AG04449 (cell line): ENCODE results near the gene BMP6.

Experiments used
- CTCF ChIA-PET: fragments of 350-600 bp; formaldehyde crosslinking; extraction: SDS; loops from one replicate; lab custom pipeline; 2021; ENCODE audit warnings: antibody characterized with exemption; lab: Yijun Ruan, JAX
- POLR2A ChIA-PET: fragments of 400-600, 350-600 bp; formaldehyde crosslinking; extraction: SDS; loops from one replicate; lab custom pipeline; 2020; ENCODE audit warnings: antibody characterized with exemption, inconsistent platforms; lab: Yijun Ruan, JAX
- DNase-seq: peaks from one replicate; pipeline ENCODE4 v3.0.0-alpha.2; 2010; ENCODE audit warnings: low read depth, low spot score
- H3K4me3 ChIP-seq: 2 replicates; pipeline ENCODE4 v1.5.1; 2011; ENCODE audit warnings: low read depth, mild to moderate bottlenecking, control low read depth, low read length
- TF ChIP-seq, protein P1 (sequence below): IDR thresholded peaks from one replicate; pipeline ENCODE4 v1.5.1; 2011; ENCODE audit warnings: mild to moderate bottlenecking, moderate library complexity, low read length, control low read depth, inconsistent platforms; ENCODE audit not compliant: insufficient read depth; ENCODE audit errors: missing control alignments

BMP6 gene

DNA sequence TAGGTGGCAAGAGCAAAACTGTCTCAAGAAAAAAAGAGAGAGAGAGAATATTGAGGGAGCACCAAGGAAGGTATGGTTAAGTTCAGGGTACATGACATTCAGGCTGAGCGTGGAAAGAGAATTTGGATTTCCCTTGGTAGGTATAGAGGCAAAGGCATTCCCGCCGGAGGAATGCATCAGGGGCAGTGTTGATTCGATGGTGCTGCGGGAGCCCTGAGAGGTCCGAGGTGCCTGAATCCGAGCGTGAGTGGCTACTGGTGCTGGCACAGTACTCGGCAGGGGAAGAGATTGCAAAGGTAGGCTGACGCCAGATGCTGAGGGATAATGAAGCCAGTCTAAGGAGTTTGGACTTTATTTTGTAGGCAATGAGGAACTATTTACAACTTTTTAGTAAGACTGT is 20.0 kb downstream of the BMP6 start:
- CTCF ChIA-PET: no interaction called here
- H3K4me3 ChIP-seq: no peak overlapping the region
- no peak for DNase-seq
- POLR2A ChIA-PET: no interaction called here
- TF ChIP-seq, protein P1, sequence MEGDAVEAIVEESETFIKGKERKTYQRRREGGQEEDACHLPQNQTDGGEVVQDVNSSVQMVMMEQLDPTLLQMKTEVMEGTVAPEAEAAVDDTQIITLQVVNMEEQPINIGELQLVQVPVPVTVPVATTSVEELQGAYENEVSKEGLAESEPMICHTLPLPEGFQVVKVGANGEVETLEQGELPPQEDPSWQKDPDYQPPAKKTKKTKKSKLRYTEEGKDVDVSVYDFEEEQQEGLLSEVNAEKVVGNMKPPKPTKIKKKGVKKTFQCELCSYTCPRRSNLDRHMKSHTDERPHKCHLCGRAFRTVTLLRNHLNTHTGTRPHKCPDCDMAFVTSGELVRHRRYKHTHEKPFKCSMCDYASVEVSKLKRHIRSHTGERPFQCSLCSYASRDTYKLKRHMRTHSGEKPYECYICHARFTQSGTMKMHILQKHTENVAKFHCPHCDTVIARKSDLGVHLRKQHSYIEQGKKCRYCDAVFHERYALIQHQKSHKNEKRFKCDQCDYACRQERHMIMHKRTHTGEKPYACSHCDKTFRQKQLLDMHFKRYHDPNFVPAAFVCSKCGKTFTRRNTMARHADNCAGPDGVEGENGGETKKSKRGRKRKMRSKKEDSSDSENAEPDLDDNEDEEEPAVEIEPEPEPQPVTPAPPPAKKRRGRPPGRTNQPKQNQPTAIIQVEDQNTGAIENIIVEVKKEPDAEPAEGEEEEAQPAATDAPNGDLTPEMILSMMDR: no peak

DNA sequence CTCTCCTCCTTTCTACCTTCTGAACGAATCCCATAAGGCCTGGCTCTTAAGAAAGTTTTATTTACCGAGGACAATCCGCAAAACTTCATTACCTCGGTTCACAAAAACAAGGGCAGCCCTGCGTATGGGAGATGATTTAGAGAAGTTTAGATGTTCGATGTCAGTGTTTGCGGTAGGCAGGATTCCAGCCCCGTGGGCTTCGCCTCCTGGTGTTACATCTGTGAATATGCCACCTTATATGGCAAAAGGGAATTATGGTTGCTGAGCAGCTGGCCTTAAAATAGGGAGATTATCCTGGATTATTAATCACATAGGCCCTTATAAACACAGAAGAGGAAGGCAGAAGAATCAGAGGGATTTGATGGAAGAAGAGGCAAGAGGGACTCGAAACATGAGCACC is 21.1 kb downstream of the BMP6 start:
- no peak overlapping the region for H3K4me3 ChIP-seq
- ChIA-PET CTCF (interaction anchor here (1.9 kb wide), 1 partner anchor 24 kb away, joined by 9 read pairs; no protein-coding TSS in a partner anchor), POLR2A (no interaction called here)
- TF ChIP-seq, protein P1: no peak
- no peak for DNase-seq

DNA sequence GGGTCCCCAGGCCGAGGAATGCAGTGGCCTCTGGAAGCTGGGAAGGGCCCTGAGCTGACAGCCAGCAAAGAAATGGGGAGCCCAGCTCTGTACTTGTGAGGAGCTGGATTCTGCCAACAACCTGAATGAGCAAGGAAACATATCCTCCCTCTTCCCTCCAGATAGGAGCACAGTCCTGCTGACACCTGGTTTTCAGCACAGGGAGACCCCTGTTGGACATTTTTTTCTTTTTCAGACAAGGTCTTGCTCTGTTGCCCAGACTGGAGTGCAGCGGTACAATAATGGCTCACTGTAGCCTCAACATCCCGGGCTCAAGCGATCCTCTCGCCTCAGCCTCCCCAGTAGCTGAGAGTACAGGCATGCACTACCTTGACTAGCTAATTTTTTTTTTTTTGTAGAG is 21.5 kb downstream of the BMP6 start:
- POLR2A ChIA-PET: no interaction called here
- CTCF ChIA-PET: interaction anchor here (1.1 to 1.9 kb wide), 2 partner anchors 15 to 24 kb away, joined by 3 to 9 read pairs; no protein-coding TSS in a partner anchor
- TF ChIP-seq, protein P1: no peak
- no peak overlapping the region for H3K4me3 ChIP-seq
- no peak for DNase-seq

DNA sequence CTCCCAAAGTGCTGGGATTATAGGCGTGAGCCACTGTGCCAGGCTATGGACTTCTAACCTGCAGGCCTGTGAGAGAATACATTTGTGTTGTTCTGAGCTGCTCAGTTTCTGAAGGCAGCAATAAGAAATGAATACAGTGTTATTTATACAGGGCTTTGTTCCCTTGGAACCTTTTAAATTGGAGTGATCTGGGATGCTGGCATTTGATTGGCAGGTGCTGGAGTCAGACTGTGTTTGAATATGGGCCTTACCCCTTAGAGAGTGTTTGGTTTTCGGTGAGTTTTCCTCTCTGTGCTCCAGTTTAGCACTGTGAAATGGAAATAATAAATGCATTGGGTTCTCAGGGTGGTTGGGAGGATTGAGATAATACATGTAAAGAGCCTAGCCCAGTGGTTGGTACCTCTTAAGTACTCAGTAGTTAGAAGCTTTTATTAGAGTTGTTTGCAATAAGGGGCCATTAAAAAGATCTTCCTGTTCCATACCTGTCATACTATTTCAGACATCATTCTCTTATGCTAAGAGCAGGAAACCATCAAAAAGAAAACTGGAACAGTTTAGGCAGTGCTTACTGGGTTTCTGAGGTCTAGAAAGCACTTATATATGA is 22.1 kb downstream of the BMP6 start:
- no peak overlapping the region for H3K4me3 ChIP-seq
- ChIA-PET CTCF (interaction anchor here (1.1 to 1.9 kb wide), 2 partner anchors 15 to 25 kb away, joined by 3 to 9 read pairs; no protein-coding TSS in a partner anchor), POLR2A (no interaction called here)
- TF ChIP-seq, protein P1: no peak
- no peak for DNase-seq

DNA sequence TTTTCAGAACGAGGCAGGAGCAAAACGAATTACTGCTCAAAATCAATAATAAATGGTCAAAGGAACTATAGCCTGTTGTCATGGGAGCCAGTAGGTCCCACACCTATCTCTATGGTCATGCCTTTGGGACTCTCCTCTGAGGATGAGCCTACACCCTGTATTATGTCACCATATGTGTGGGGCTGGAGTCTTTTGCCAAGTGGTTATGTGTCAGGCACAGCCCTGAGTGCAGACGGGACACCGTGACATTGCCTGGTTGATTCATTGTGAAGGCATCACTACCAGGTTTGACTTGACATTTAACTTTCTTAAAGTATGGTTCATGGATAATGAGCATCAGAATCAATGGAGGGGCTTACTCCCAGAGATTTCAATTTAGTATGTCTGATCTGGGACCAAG is 23.6 kb downstream of the BMP6 start:
- no peak for DNase-seq
- ChIA-PET CTCF (no interaction called here), POLR2A (no interaction called here)
- no peak overlapping the region for H3K4me3 ChIP-seq
- TF ChIP-seq, protein P1: no peak

DNA sequence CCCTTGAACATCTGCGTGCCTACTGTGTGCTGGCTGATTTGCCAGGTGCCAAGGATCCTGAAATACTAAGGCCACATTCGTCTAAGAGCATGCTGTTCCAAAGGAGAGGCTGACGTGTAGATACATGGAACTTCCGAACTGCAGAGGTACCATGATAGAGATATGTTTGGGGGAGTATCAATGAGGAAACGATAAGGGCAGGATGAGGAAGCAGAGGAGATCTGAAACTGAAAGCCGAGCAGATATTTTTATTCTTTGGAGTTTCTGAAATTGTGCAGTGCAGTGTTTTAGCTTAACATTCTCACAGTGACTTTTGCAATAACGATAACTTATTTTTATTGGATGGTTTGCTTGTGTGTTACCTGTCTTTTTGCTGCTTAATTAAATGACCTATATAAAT is 24.3 kb downstream of the BMP6 start:
- no peak overlapping the region for H3K4me3 ChIP-seq
- ChIA-PET POLR2A (no interaction called here), CTCF (no interaction called here)
- no peak for DNase-seq
- TF ChIP-seq, protein P1: no peak
